Smooth muscle cell (in vitro differentiated cells): ENCODE results near the gene COPE. TPM values are rescaled to one million over a fixed set of nuclear protein-coding genes. Genes with fewer than 3 reads are reported as not detected.

Experiments
- DNase-seq: peaks from one replicate; lab custom pipeline; 2025; ENCODE audit not compliant: unreplicated experiment; lab: John Stamatoyannopoulos, UW
- H2AFZ ChIP-seq: fragments of 200-600 bp; sonication (generic); 2 replicates; pipeline ENCODE4 v1.6.0; 2016; ENCODE audit warnings: antibody characterized with exemption, low read depth, mild to moderate bottlenecking
- H3F3A ChIP-seq: fragments of 200-600 bp; sonication (generic); 2 replicates; pipeline ENCODE4 v1.6.0; 2017; ENCODE audit warnings: antibody characterized with exemption, low read depth
- H3K27ac ChIP-seq: fragments of 200-600 bp; sonication (generic); 2 replicates; pipeline ENCODE4 v1.5.1; 2016; ENCODE audit warnings: low read depth, mild to moderate bottlenecking
- H3K27me3 ChIP-seq: fragments of 200-600 bp; sonication (generic); 2 replicates; pipeline ENCODE4 v1.6.1; 2016; ENCODE audit warnings: low read depth, mild to moderate bottlenecking
- H3K36me3 ChIP-seq: fragments of 200-600 bp; sonication (generic); 2 replicates; pipeline ENCODE4 v1.5.1; 2016; ENCODE audit warnings: low read depth
- H3K4me1 ChIP-seq: fragments of 200-600 bp; sonication (generic); 2 replicates; pipeline ENCODE4 v1.5.1; 2016; ENCODE audit warnings: low read depth
- H3K4me2 ChIP-seq: fragments of 200-600 bp; sonication (generic); 2 replicates; pipeline ENCODE4 v1.6.0; 2016; ENCODE audit warnings: mild to moderate bottlenecking
- H3K4me3 ChIP-seq: fragments of 200-600 bp; sonication (generic); 2 replicates; pipeline ENCODE4 v1.5.1; 2016; ENCODE audit warnings: mild to moderate bottlenecking
- H3K79me2 ChIP-seq: fragments of 200-600 bp; sonication (generic); 2 replicates; pipeline ENCODE4 v1.6.0; 2016; ENCODE audit warnings: low read depth, mild to moderate bottlenecking
- H3K9ac ChIP-seq: fragments of 200-600 bp; sonication (generic); 2 replicates; pipeline ENCODE4 v1.6.0; 2016; ENCODE audit warnings: low read depth
- H3K9me3 ChIP-seq: fragments of 200-600 bp; sonication (generic); replicated peaks from 2 replicates; pipeline ENCODE4 v1.5.1; 2016; ENCODE audit warnings: low read depth
- H4K20me1 ChIP-seq: fragments of 200-600 bp; sonication (generic); 2 replicates; pipeline ENCODE4 v1.6.0; 2016; ENCODE audit warnings: low read depth
- CTCF ChIP-seq: fragments of 200-600 bp; sonication (generic); IDR thresholded peaks from 2 replicates; pipeline ENCODE4 v1.5.1; 2017; ENCODE audit warnings: borderline replicate concordance, mild to moderate bottlenecking, antibody characterized with exemption; ENCODE audit not compliant: insufficient read depth, poor library complexity, severe bottlenecking
- WGBS: methylation state at CpG from one replicate; pipeline ENCODE4 v1.1.7; 2016; ENCODE audit warnings: low lambda C conversion rate; 5-methylcytosine and 5-hydroxymethylcytosine counted together
- polyA plus RNA-seq: library from polyadenylated mRNA; unstranded; fragments of >200 nt; fragmentation: Nextera tagmentation; extraction: Ambion mirVana; gene quantifications from 2 replicates; pipeline ENCODE4 v1.2.1, GENCODE V29; 2016
- total RNA-seq: library from RNA; depleted of rRNA; stranded (reverse); fragments of >200 nt; gene quantifications from 2 replicates; pipeline ENCODE4 v1.2.3, GENCODE V29; 2014

The COPE gene
- total and polyA plus RNA-seq, 2 experiments from 2014 or later = 236 to 497 TPM

- H4K20me1 ChIP-seq = peaks cover 33% of the 10 kb centered on the region
- 92% methylated on average over 17 of the region's 17 CpGs for WGBS
Measured at GRCh38 chr19:18866800-18867123, 52.4 kb downstream of the COPE start.

DNA sequence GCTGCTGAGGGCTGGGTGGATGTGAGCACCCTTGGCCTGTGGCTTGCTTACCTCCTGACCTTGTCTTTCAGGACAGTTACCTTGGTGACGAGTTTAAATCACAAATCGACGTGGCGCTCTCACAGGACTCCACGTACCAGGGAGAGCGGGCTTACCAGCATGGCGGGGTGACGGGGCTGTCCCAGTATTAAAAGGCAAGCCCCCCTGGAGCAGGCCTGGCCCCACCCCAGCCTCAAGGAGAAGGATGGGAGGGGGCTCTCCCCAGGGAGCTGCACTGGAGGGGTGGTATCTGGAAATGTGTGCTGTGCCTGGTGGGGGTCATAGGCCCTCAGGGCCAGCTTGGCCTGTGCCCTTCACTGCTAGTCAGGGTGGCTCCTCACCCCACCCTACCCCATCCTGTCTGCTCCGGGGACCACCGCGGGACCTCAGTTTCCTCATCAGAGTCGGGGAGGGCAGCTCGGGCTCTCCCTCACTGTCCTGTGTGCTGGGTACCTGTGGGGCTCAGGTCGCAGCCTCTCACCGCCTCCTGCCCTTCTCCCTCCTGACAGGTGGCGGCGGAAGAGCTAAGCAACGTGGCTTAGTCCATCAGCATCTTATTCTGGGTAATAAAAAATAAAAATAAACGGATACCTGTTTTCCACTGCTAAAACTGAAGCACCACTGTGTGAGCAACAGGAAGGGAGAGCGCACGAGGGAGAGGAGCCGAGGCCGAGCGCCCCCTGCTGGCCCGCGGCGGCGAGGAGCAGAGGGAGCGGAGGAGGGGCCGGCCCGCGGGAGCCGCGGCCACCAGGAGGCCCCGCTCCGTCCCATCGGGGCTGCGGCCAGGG is 53.0 kb downstream of the COPE start:
- peaks cover 6% of the 10 kb centered on the region for H3F3A ChIP-seq
- peaks cover 33% of the 10 kb centered on the region for H4K20me1 ChIP-seq
- H2AFZ ChIP-seq = no peak overlapping the region
- no peaks in the 10 kb centered on the region for H3K27me3 ChIP-seq
- peak; percentile 13 for DNase-seq
- no peak overlapping the region for H3K4me3 ChIP-seq
- peak; percentile 99 for TF ChIP-seq CTCF
- 44% methylated on average over 37 of the region's 38 CpGs for WGBS
- H3K4me2 ChIP-seq = no peak overlapping the region
- no peak overlapping the region for H3K27ac ChIP-seq
- H3K79me2 ChIP-seq = no peaks in the 10 kb centered on the region
- no peak overlapping the region for H3K9ac ChIP-seq
- H3K9me3 ChIP-seq = no peaks in the 10 kb centered on the region
- H3K36me3 ChIP-seq = no peaks in the 10 kb centered on the region
- no peaks in the 10 kb centered on the region for H3K4me1 ChIP-seq

More at GRCh38 chr19:18866800-18867123, 52.4 kb downstream of the COPE start:
- Histone ChIP-seq H3K4me3 (no peak overlapping the region), H3K9me3 (no peaks in the 10 kb centered on the region), H3K27me3 (no peaks in the 10 kb centered on the region), H3K4me1 (no peaks in the 10 kb centered on the region), H3K79me2 (no peaks in the 10 kb centered on the region), H2AFZ (no peak overlapping the region), H3F3A (peaks cover 6% of the 10 kb centered on the region), H3K27ac (no peak overlapping the region), H3K9ac (no peak overlapping the region), H3K4me2 (no peak overlapping the region), H3K36me3 (no peaks in the 10 kb centered on the region)
- no peak for TF ChIP-seq CTCF
- no peak for DNase-seq

GRCh38 chr19:18865106-18865972 is 53.8 kb downstream of the COPE start:
- Histone ChIP-seq H3K36me3 (no peaks in the 10 kb centered on the region), H3K4me2 (no peak overlapping the region), H3K9me3 (no peaks in the 10 kb centered on the region), H3K4me3 (no peak overlapping the region), H3K79me2 (no peaks in the 10 kb centered on the region), H3K27me3 (no peaks in the 10 kb centered on the region), H3F3A (peaks cover 6% of the 10 kb centered on the region), H3K27ac (no peak overlapping the region), H4K20me1 (peaks cover 33% of the 10 kb centered on the region), H3K4me1 (no peaks in the 10 kb centered on the region), H2AFZ (no peak overlapping the region), H3K9ac (no peak overlapping the region)
- 94% methylated on average over 27 of the region's 27 CpGs for WGBS
- no peak for DNase-seq
- no peak for TF ChIP-seq CTCF
